Neural progenitor cell (in vitro differentiated cells): ENCODE data around the gene VPS35.
"Not testable (repeated sequence)": the region's sequence is repeated elsewhere in the genome, so short reads cannot be mapped to it uniquely, and the experiment has no call there.

Experiments used
- EZH2 ChIP-seq: fragments of 200-600 bp; sonication (generic); IDR thresholded peaks from 2 replicates; pipeline ENCODE4 v1.6.1; 2017; ENCODE audit warnings: antibody characterized with exemption, mild to moderate bottlenecking, moderate library complexity
- EZH2phosphoT487 ChIP-seq: fragments of 200-600 bp; sonication (generic); IDR thresholded peaks from 2 replicates; pipeline ENCODE4 v1.6.1; 2017; ENCODE audit warnings: antibody characterized with exemption
- TF ChIP-seq, protein P1 (sequence below): fragments of 200-600 bp; sonication (generic); IDR thresholded peaks from 2 replicates; pipeline ENCODE4 v1.5.1; 2017; ENCODE audit warnings: antibody characterized with exemption, mild to moderate bottlenecking

DNA sequence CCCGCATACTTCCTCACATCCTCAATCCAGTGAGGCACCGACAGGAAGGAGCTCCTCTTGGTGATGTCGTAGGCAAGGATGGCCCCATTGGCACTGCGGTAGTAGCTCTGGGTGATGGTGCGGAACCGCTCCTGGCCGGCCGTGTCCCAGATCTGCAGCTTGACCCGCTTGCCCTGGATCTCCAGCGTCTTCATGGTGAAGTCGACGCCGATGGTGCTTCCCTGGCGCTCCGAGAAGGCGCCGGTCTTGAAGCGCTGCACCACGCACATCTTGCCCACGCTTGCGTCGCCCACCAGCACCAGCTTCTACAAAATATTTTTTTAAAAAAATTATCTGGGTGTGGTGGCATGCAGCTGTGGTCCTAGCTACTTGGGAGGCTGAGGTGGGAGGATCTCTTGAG lies 62.3 kb downstream of the VPS35 start:
- TF ChIP-seq, protein P1, sequence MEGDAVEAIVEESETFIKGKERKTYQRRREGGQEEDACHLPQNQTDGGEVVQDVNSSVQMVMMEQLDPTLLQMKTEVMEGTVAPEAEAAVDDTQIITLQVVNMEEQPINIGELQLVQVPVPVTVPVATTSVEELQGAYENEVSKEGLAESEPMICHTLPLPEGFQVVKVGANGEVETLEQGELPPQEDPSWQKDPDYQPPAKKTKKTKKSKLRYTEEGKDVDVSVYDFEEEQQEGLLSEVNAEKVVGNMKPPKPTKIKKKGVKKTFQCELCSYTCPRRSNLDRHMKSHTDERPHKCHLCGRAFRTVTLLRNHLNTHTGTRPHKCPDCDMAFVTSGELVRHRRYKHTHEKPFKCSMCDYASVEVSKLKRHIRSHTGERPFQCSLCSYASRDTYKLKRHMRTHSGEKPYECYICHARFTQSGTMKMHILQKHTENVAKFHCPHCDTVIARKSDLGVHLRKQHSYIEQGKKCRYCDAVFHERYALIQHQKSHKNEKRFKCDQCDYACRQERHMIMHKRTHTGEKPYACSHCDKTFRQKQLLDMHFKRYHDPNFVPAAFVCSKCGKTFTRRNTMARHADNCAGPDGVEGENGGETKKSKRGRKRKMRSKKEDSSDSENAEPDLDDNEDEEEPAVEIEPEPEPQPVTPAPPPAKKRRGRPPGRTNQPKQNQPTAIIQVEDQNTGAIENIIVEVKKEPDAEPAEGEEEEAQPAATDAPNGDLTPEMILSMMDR, result not testable (repeated sequence)
- not testable (repeated sequence) for TF ChIP-seq EZH2, EZH2phosphoT487
